Activated T-cell treated with anti-CD3 and anti-CD28 coated beads for 1 hour (primary cell): ENCODE measurements around the gene F2RL2.

Experiments
- DNase-seq: peaks from one replicate; pipeline ENCODE4 v3.0.0-alpha.2; 2020; ENCODE audit warnings: low read depth

Gene F2RL2

GRCh38 chr5:76583163-76584047 lies 39.8 kb downstream of the F2RL2 start:
- no peak for DNase-seq

- DNase-seq = no peak
Observed at GRCh38 chr5:76582230-76583162, 40.7 kb downstream of the F2RL2 start.

DNA sequence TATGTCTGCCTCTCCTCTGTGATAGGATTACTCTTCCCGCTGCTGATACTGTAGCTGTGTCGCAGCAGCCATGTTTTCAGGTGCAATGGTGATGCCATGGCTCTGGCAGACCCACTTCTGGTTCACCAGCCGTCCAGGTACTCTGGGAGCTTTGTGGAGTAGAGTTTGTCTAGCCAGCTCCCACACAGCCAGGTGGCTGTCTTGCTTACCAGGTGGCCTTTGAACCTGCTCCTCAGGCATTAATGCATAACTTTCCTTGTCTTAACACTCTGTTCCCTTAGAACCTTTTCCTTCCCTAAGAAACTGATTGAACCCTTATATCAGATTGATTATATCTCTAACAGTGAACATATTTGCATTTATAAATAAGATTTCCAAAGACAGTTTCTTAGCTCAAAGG lies 42.2 kb downstream of the F2RL2 start:
- no peak for DNase-seq

DNA sequence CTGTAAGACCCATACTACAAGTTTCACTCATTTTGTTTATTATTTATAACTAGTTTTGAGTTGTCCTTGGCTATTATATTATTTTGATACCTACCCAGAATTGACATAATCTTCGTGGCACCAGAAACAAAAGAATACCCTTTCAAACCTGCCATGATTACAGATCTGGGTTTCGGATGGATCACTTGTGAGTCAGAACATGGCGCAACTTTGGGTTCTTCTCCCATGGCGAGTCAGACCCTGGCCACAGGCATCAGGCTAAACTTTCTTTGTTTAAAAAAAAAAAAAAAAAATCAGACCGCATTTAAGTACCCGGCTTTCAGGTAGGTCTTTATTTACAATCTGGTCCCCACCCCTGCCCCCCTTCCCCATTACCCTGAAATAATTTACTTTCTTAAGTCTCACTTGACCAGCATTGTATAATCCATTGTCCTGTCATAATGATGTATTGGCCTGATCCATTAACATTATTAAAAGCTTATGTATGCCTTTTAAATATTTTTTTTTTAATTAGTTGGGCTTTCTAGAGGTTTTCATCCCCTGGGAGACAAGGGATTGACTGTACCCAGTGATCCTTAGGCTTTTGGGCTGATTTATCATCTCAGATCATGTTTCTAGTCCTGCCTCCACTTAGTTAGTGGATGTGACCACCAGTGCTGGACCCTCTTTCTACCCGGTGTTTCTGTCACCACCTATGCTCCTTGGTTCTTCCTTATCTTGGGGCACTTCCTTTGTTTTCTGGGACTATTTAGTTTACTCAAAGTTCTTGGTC lies 43.9 kb downstream of the F2RL2 start:
- DNase-seq = no peak

GRCh38 chr5:76576996-76577395 lies 46.2 kb downstream of the F2RL2 start:
- no peak for DNase-seq

GRCh38 chr5:76576450-76576849 lies 46.8 kb downstream of the F2RL2 start:
- DNase-seq = no peak

DNA sequence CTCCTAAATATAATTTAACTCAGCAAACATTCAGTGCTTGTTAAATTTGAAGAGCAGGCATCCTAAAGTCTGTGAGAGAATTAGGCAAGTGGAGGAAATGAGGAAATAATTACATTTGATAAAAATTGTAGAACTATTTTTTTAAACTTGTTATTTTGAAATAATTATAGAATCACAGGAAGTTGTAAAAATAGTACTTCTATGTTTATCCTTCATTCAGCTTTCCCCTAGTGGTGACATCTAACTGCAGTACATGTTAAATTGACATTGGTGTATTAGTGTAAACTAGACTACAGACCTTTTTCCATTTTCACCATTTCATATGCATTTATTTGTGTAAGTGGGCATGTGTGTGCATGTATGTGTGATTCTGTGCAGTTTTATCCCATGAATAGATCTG lies 51.6 kb downstream of the F2RL2 start:
- no peak for DNase-seq

GRCh38 chr5:76570153-76570552 lies 53.0 kb downstream of the F2RL2 start:
- no peak for DNase-seq
